ENCODE data around the gene WFDC6. TPM values are rescaled to one million over a fixed set of nuclear protein-coding genes. Genes with fewer than 3 reads are reported as not detected.

WFDC6 gene
- total RNA-seq, 1 experiment from 2014 or later: not detected

- Histone ChIP-seq H3F3A (ENCODE audit: insufficient read depth, low read depth) (no peaks in the 10 kb centered on the region), H3K27ac (no peak overlapping the region), H3K4me2 (no peak overlapping the region), H3K9me2 (ENCODE audit: insufficient read depth) (peaks cover 3% of the 10 kb centered on the region; the same call in 1 of the 2 replicates), H3K4me3 (no peak overlapping the region), H3K79me2 (ENCODE audit: low read depth) (no peaks in the 10 kb centered on the region), H3K27me3 (ENCODE audit: insufficient read depth, low read depth) (no peaks in the 10 kb centered on the region), H3K4me1 (replicated peaks; ENCODE audit: insufficient read depth) (peaks cover 7% of the 10 kb centered on the region), H4K20me1 (ENCODE audit: insufficient read depth) (no peaks in the 10 kb centered on the region), H2AFZ (no peak overlapping the region), H3K9me3 (ENCODE audit: insufficient read depth, low read depth) (no peaks in the 10 kb centered on the region), H3K36me3 (ENCODE audit: low read depth) (no peaks in the 10 kb centered on the region)
- ChIA-PET CTCF (no interaction called here), POLR2A (ENCODE audit: unreplicated experiment) (no interaction called here)
- no peak for DNase-seq
- TF ChIP-seq CTCF (conservative IDR thresholded peaks at IDR 0.05) (no peak), EZH2 (IDR thresholded peaks at IDR 0.05; ENCODE audit: low read depth) (no peak)
- intact Hi-C loops (cut with micrococcal nuclease; ENCODE audit: unreplicated experiment): no loop called here
- no TSS peak for BruUV-seq (replicated peaks)
These were observed 25.5 kb upstream of the WFDC6 start for GRCh38 chr20:45564760-45565276.

GRCh38 chr20:45555198-45555597, 15.9 kb upstream of the WFDC6 start:
- Histone ChIP-seq H3K9me3 (ENCODE audit: insufficient read depth, low read depth) (peaks cover 5% of the 10 kb centered on the region; the same call in 1 of the 2 replicates), H3K79me2 (ENCODE audit: low read depth) (no peaks in the 10 kb centered on the region), H3K4me3 (no peak overlapping the region), H4K20me1 (ENCODE audit: insufficient read depth) (no peaks in the 10 kb centered on the region), H3K4me1 (replicated peaks; ENCODE audit: insufficient read depth) (no peaks in the 10 kb centered on the region), H3K4me2 (no peak overlapping the region), H3K9me2 (ENCODE audit: insufficient read depth) (peaks cover 3% of the 10 kb centered on the region; the same call in 1 of the 2 replicates), H3K27ac (no peak overlapping the region), H2AFZ (no peak overlapping the region), H3K36me3 (ENCODE audit: low read depth) (no peaks in the 10 kb centered on the region), H3F3A (ENCODE audit: insufficient read depth, low read depth) (no peaks in the 10 kb centered on the region), H3K27me3 (ENCODE audit: insufficient read depth, low read depth) (no peaks in the 10 kb centered on the region)
- intact Hi-C loops (cut with micrococcal nuclease; ENCODE audit: unreplicated experiment): no loop called here
- POLR2A ChIA-PET (ENCODE audit: unreplicated experiment): no interaction called here
- CTCF ChIA-PET: no interaction called here
- DNase-seq: peak in 1 of 2 experiments; percentile 44
- no TSS peak for BruUV-seq (replicated peaks)
- TF ChIP-seq EZH2 (IDR thresholded peaks at IDR 0.05; ENCODE audit: low read depth) (no peak), CTCF (conservative IDR thresholded peaks at IDR 0.05) (no peak)

- H2AFZ ChIP-seq: 0 out of 2 replicates have a peak overlapping the region, but pooled peaks have one; percentile 31
- no peaks in the 10 kb centered on the region for H3K36me3 ChIP-seq (ENCODE audit: low read depth)
- no peak for TF ChIP-seq CTCF (conservative IDR thresholded peaks at IDR 0.05)
- no peak for TF ChIP-seq EZH2 (IDR thresholded peaks at IDR 0.05; ENCODE audit: low read depth)
- H3F3A ChIP-seq (ENCODE audit: insufficient read depth, low read depth): no peaks in the 10 kb centered on the region
- H3K27me3 ChIP-seq (ENCODE audit: insufficient read depth, low read depth): no peaks in the 10 kb centered on the region
- H3K9me2 ChIP-seq (ENCODE audit: insufficient read depth): no peaks in the 10 kb centered on the region
- POLR2A ChIA-PET (ENCODE audit: unreplicated experiment): no interaction called here
- no peak overlapping the region for H3K4me3 ChIP-seq
- no TSS peak for BruUV-seq (replicated peaks)
- H3K4me1 ChIP-seq (replicated peaks; ENCODE audit: insufficient read depth): no peaks in the 10 kb centered on the region
- peaks cover 5% of the 10 kb centered on the region; the same call in 1 of the 2 replicates for H3K9me3 ChIP-seq (ENCODE audit: insufficient read depth, low read depth)
- intact Hi-C loops (cut with micrococcal nuclease; ENCODE audit: unreplicated experiment): no loop called here
- CTCF ChIA-PET: no interaction called here
- H4K20me1 ChIP-seq (ENCODE audit: insufficient read depth): no peaks in the 10 kb centered on the region
- no peak overlapping the region for H3K4me2 ChIP-seq
- DNase-seq: no peak
- H3K27ac ChIP-seq: no peak overlapping the region
- no peaks in the 10 kb centered on the region for H3K79me2 ChIP-seq (ENCODE audit: low read depth)
These were observed 13.2 kb upstream of the WFDC6 start for GRCh38 chr20:45552456-45552855.
